Spleen (tissue), 7 donors: ENCODE measurements around the gene MMAB.

Experiments
- POLR2AphosphoS5 ChIP-seq, 3 donors: sonication (generic); formaldehyde crosslinking; IDR thresholded peaks; one replicate each; pipeline ENCODE4 v1.5.1; 2017; ENCODE audit warnings: antibody characterized with exemption in 3 of 3
- TF ChIP-seq, protein P1 (sequence below), 11 experiments: fragments of 200-600 bp in 7 of 11; fragments of 450-650 bp in 4 of 11; sonication (generic) in 4 of 11; IDR thresholded peaks in 8 of 11; conservative IDR thresholded peaks in 3 of 11; 1 replicate in 7 of 11; 2 replicates in 4 of 11; pipeline versions ENCODE4 v1.4.0 to v1.8.0; 2016 to 2021; ENCODE audit warnings: antibody characterized with exemption in 11 of 11, inconsistent platforms in 4 of 11, mild to moderate bottlenecking in 1 of 11
- donor health status: DM: no; HTN: no; CAD: no; lungs with moderate emphysema.
- donor health status: DM: no; HTN: no; CAD: no.
- donor health status: DM: no; HTN: no; CAD: no.

DNA sequence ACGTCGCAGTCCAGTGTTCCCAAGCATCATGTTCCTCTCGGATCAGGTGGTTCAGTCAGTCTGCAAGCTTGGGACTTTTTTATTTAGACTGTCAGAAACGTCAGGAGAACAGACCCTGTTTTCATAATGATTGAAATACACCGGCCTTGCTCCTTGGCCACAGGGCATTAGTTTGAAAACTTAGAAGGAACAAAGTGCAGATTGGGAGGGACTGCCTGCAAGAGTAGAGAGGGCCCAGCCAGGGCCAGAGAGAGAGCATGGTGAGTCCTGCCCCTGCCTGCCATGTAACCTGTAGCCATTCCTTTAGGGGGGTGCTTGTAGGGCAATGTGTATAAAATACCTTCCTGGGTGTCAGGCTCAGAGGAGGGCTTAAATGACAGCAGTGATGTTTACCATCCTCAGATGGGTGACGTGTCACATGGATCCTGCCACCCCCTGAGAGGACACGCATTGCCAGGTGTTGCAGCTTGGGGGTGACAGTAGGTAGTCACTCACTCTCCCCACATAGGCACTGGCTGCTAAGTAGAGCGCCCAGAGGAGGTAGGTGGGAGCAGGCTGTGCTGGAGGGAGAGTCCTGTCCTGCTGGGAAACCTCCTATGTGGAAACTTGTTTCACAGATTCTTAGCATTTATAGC, 45.7 kb downstream of the MMAB start:
- no peak for TF ChIP-seq POLR2AphosphoS5 (IDR thresholded peaks at IDR 0.05)
- TF ChIP-seq, protein P1, sequence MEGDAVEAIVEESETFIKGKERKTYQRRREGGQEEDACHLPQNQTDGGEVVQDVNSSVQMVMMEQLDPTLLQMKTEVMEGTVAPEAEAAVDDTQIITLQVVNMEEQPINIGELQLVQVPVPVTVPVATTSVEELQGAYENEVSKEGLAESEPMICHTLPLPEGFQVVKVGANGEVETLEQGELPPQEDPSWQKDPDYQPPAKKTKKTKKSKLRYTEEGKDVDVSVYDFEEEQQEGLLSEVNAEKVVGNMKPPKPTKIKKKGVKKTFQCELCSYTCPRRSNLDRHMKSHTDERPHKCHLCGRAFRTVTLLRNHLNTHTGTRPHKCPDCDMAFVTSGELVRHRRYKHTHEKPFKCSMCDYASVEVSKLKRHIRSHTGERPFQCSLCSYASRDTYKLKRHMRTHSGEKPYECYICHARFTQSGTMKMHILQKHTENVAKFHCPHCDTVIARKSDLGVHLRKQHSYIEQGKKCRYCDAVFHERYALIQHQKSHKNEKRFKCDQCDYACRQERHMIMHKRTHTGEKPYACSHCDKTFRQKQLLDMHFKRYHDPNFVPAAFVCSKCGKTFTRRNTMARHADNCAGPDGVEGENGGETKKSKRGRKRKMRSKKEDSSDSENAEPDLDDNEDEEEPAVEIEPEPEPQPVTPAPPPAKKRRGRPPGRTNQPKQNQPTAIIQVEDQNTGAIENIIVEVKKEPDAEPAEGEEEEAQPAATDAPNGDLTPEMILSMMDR (IDR thresholded peaks at IDR 0.05 in 8 of 11, conservative IDR thresholded peaks at IDR 0.05 in 3 of 11): no peak
